ENCODE data around the gene MAPK8IP3. TPM values are rescaled to one million over a fixed set of nuclear protein-coding genes. Genes with fewer than 3 reads are reported as not detected.

MAPK8IP3 gene
- total RNA-seq, 1 donor from 2014 or later = 16.3 TPM

GRCh38 chr16:1816396-1817275 is 110.6 kb downstream of the MAPK8IP3 start:
- no peak for ATAC-seq

- ATAC-seq = no peak
These were observed 111.2 kb downstream of the MAPK8IP3 start for GRCh38 chr16:1817276-1817589.

- ATAC-seq = no peak
These were observed 111.7 kb downstream of the MAPK8IP3 start for GRCh38 chr16:1817716-1818115.

GRCh38 chr16:1818204-1818872 is 112.3 kb downstream of the MAPK8IP3 start:
- ATAC-seq = no peak

- no peak for ATAC-seq
These were observed 113.0 kb downstream of the MAPK8IP3 start for GRCh38 chr16:1818873-1819525.

- no peak for ATAC-seq
These were observed 113.6 kb downstream of the MAPK8IP3 start for GRCh38 chr16:1819611-1820010.

Other genes starting within 250 kb of the MAPK8IP3 start
- 18.6 TPM for gene CLCN7, start 231.2 kb upstream of the MAPK8IP3 start, total RNA-seq
- not detected for gene PTX4, start 217.3 kb upstream of the MAPK8IP3 start, total RNA-seq
- 21.3 TPM for gene TELO2, start 212.8 kb upstream of the MAPK8IP3 start, total RNA-seq
- gene TMEM204, start 172.5 kb upstream of the MAPK8IP3 start, total RNA-seq = 2.8 TPM
- gene IFT140, start 94.1 kb upstream of the MAPK8IP3 start, total RNA-seq = 8.3 TPM
- gene CRAMP1, start 93.8 kb upstream of the MAPK8IP3 start, total RNA-seq = 9.6 TPM
- 79.3 TPM for gene JPT2, start 27.9 kb upstream of the MAPK8IP3 start, total RNA-seq
- 29.6 TPM for gene NME3, start 65.3 kb downstream of the MAPK8IP3 start, total RNA-seq
- gene EME2, start 66.6 kb downstream of the MAPK8IP3 start, total RNA-seq = 13.0 TPM
- gene MRPS34, start 66.9 kb downstream of the MAPK8IP3 start, total RNA-seq = 98.6 TPM
- 23.5 TPM for gene SPSB3, start 76.4 kb downstream of the MAPK8IP3 start, total RNA-seq
- 45.6 TPM for gene NUBP2, start 76.8 kb downstream of the MAPK8IP3 start, total RNA-seq
- not detected for gene IGFALS, start 87.5 kb downstream of the MAPK8IP3 start, total RNA-seq
- 16.9 TPM for gene HAGH, start 120.6 kb downstream of the MAPK8IP3 start, total RNA-seq
- 28.1 TPM for gene FAHD1, start 121.0 kb downstream of the MAPK8IP3 start, total RNA-seq
- gene MEIOB, start 166.0 kb downstream of the MAPK8IP3 start, total RNA-seq = not detected
- gene HS3ST6, start 212.2 kb downstream of the MAPK8IP3 start, total RNA-seq = 1.4 TPM
- gene MSRB1, start 237.0 kb downstream of the MAPK8IP3 start, total RNA-seq = 44.0 TPM
- 0.12 TPM for gene RPL3L, start 248.5 kb downstream of the MAPK8IP3 start, total RNA-seq